ENCODE results near the gene MUC5B. TPM values are rescaled to one million over a fixed set of nuclear protein-coding genes. Genes with fewer than 3 reads are reported as not detected.
"Not testable (repeated sequence)": the region's sequence is repeated elsewhere in the genome, so short reads cannot be mapped to it uniquely, and the experiment has no call there.

MUC5B gene
- total and polyA plus RNA-seq, 2 donors (not counting 1 experiment from before 2014, with no cell fraction given): not detected

- POLR2A ChIA-PET: no interaction called here
- Histone ChIP-seq H4K20me1 (ENCODE audit: control insufficient read depth, insufficient read depth, low read length, poor library complexity, severe bottlenecking) (no peaks in the 10 kb centered on the region), H3K36me3 (replicated peaks in 1 of 2; ENCODE audit: control extremely low read depth in 1 of 2, control insufficient read depth in 1 of 2, extremely low read depth in 1 of 2, insufficient read depth in 2 of 2, low read length in 1 of 2) (no peaks in the 10 kb centered on the region), H3K4me1 (ENCODE audit: control insufficient read depth in 2 of 2, insufficient read depth in 2 of 2, low read length in 2 of 2) (no peaks in the 10 kb centered on the region), H3K79me2 (ENCODE audit: control insufficient read depth, insufficient read depth, low read length) (no peaks in the 10 kb centered on the region), H3K9ac (ENCODE audit: low read length) (no peak overlapping the region), H3K4me3 (ENCODE audit: control extremely low read depth in 1 of 5, extremely low read depth in 1 of 5, insufficient read depth in 1 of 5, low read depth in 2 of 5, low read length in 4 of 5) (no peak overlapping the region), H3K27me3 (replicated peaks in 1 of 4; ENCODE audit: control extremely low read depth in 1 of 4, control insufficient read depth in 3 of 4, insufficient read depth in 4 of 4, low read length in 3 of 4) (no peaks in the 10 kb centered on the region), H3K4me2 (replicated peaks; ENCODE audit: low read depth, low read length, poor library complexity, severe bottlenecking) (no peak overlapping the region), H3K9me3 (ENCODE audit: control extremely low read depth in 1 of 3, control insufficient read depth in 2 of 3, insufficient read depth in 1 of 3, low read length in 2 of 3) (peaks cover 0 to 4% (median 0%) of the 10 kb centered on the region in 3 donors), H3K27ac (ENCODE audit: low read length in 2 of 2) (no peak overlapping the region), H2AFZ (ENCODE audit: insufficient read depth, low read depth, low read length, poor library complexity, severe bottlenecking) (no peak overlapping the region)
- DNase-seq: no peak
- H3K4me1 Mint-ChIP-seq: no peaks in the 10 kb centered on the region
- CTCF ChIA-PET: no interaction called here
- H3K27me3 Mint-ChIP-seq: no peaks in the 10 kb centered on the region
- no peak for ATAC-seq (ENCODE audit: low read depth)
- H3K9me3 Mint-ChIP-seq (ENCODE audit: insufficient read depth): no peaks in the 10 kb centered on the region
- WGBS (ENCODE audit: insufficient coverage): 56% methylated on average over 41 of the region's 41 CpGs
- no peak overlapping the region for H3K27ac Mint-ChIP-seq
- intact Hi-C loops (cut with micrococcal nuclease): no loop called here
- TF ChIP-seq EZH2 (IDR thresholded peaks at IDR 0.05; ENCODE audit: borderline replicate concordance, insufficient read depth, low read depth, low read length, poor library complexity, severe bottlenecking) (no peak), CTCF (IDR thresholded peaks at IDR 0.05) (no peak)
- no peak overlapping the region for H3K4me3 Mint-ChIP-seq
Observed at GRCh38 chr11:1181853-1182535, 40.9 kb upstream of the MUC5B start.

- H3K27ac ChIP-seq (ENCODE audit: low read length in 2 of 2); H4K20me1 ChIP-seq (ENCODE audit: control insufficient read depth, insufficient read depth, low read length, poor library complexity, severe bottlenecking); H3K9ac ChIP-seq (ENCODE audit: low read length); POLR2A ChIA-PET; H3K4me1 Mint-ChIP-seq; H3K36me3 ChIP-seq (replicated peaks in 1 of 2; ENCODE audit: control extremely low read depth in 1 of 2, control insufficient read depth in 1 of 2, extremely low read depth in 1 of 2, insufficient read depth in 2 of 2, low read length in 1 of 2); DNase-seq; H3K4me3 ChIP-seq (ENCODE audit: control extremely low read depth in 1 of 5, extremely low read depth in 1 of 5, insufficient read depth in 1 of 5, low read depth in 2 of 5, low read length in 4 of 5); H3K4me2 ChIP-seq (replicated peaks; ENCODE audit: low read depth, low read length, poor library complexity, severe bottlenecking); CTCF ChIA-PET; intact Hi-C loops (cut with micrococcal nuclease); H3K27me3 Mint-ChIP-seq; H3K27me3 ChIP-seq (replicated peaks in 1 of 4; ENCODE audit: control extremely low read depth in 1 of 4, control insufficient read depth in 3 of 4, insufficient read depth in 4 of 4, low read length in 3 of 4); H3K4me3 Mint-ChIP-seq; H3K4me1 ChIP-seq (ENCODE audit: control insufficient read depth in 2 of 2, insufficient read depth in 2 of 2, low read length in 2 of 2); ATAC-seq (ENCODE audit: low read depth); H2AFZ ChIP-seq (ENCODE audit: insufficient read depth, low read depth, low read length, poor library complexity, severe bottlenecking); H3K79me2 ChIP-seq (ENCODE audit: control insufficient read depth, insufficient read depth, low read length); H3K9me3 Mint-ChIP-seq (ENCODE audit: insufficient read depth); H3K9me3 ChIP-seq (ENCODE audit: control extremely low read depth in 1 of 3, control insufficient read depth in 2 of 3, insufficient read depth in 1 of 3, low read length in 2 of 3); H3K27ac Mint-ChIP-seq: not testable (repeated sequence)
- WGBS (ENCODE audit: insufficient coverage): 94% methylated on average over 6 of the region's 22 CpGs
Observed at GRCh38 chr11:1184139-1184538, 38.7 kb upstream of the MUC5B start.

- DNase-seq; intact Hi-C loops (cut with micrococcal nuclease); H3K27ac ChIP-seq (ENCODE audit: low read length in 2 of 2); POLR2A ChIA-PET; H3K4me3 ChIP-seq (ENCODE audit: control extremely low read depth in 1 of 5, extremely low read depth in 1 of 5, insufficient read depth in 1 of 5, low read depth in 2 of 5, low read length in 4 of 5); H3K4me3 Mint-ChIP-seq; H3K9ac ChIP-seq (ENCODE audit: low read length); H3K27me3 Mint-ChIP-seq; H3K9me3 Mint-ChIP-seq (ENCODE audit: insufficient read depth); H2AFZ ChIP-seq (ENCODE audit: insufficient read depth, low read depth, low read length, poor library complexity, severe bottlenecking); H3K4me2 ChIP-seq (replicated peaks; ENCODE audit: low read depth, low read length, poor library complexity, severe bottlenecking); H3K4me1 Mint-ChIP-seq; H4K20me1 ChIP-seq (ENCODE audit: control insufficient read depth, insufficient read depth, low read length, poor library complexity, severe bottlenecking); H3K36me3 ChIP-seq (replicated peaks in 1 of 2; ENCODE audit: control extremely low read depth in 1 of 2, control insufficient read depth in 1 of 2, extremely low read depth in 1 of 2, insufficient read depth in 2 of 2, low read length in 1 of 2); ATAC-seq (ENCODE audit: low read depth); H3K79me2 ChIP-seq (ENCODE audit: control insufficient read depth, insufficient read depth, low read length); H3K27me3 ChIP-seq (replicated peaks in 1 of 4; ENCODE audit: control extremely low read depth in 1 of 4, control insufficient read depth in 3 of 4, insufficient read depth in 4 of 4, low read length in 3 of 4); CTCF ChIA-PET; H3K4me1 ChIP-seq (ENCODE audit: control insufficient read depth in 2 of 2, insufficient read depth in 2 of 2, low read length in 2 of 2); H3K27ac Mint-ChIP-seq: not testable (repeated sequence)
- H3K9me3 ChIP-seq (ENCODE audit: control extremely low read depth in 1 of 3, control insufficient read depth in 2 of 3, insufficient read depth in 1 of 3, low read length in 2 of 3): peaks cover 0 to 12% (median 0%) of the 10 kb centered on the region in 3 donors
- WGBS (ENCODE audit: insufficient coverage): 76% methylated on average over 10 of the region's 15 CpGs
Observed at GRCh38 chr11:1188451-1189130, 34.3 kb upstream of the MUC5B start.

Measured in B cell (primary cell).